GM21423 (cell line): Measurements from ENCODE around the gene CAMK1D.
"Not testable (repeated sequence)": the region's sequence is repeated elsewhere in the genome, so short reads cannot be mapped to it uniquely, and the experiment has no call there.

Experiments used
- ATAC-seq: cut with Tn5 transposase; IDR thresholded peaks from one replicate; pipeline ENCODE4 v1.9.1; 2021; ENCODE audit warnings: mild to moderate bottlenecking, moderate library complexity; ENCODE audit not compliant: unreplicated experiment

The CAMK1D gene

GRCh38 chr10:12865515-12865914 lies 516.2 kb downstream of the CAMK1D start:
- ATAC-seq, result not testable (repeated sequence)

GRCh38 chr10:12868229-12868628 lies 518.9 kb downstream of the CAMK1D start:
- no peak for ATAC-seq

- no peak for ATAC-seq
Observed at GRCh38 chr10:12869427-12869826, 520.1 kb downstream of the CAMK1D start.

GRCh38 chr10:12872577-12872976 lies 523.2 kb downstream of the CAMK1D start:
- ATAC-seq, result no peak

GRCh38 chr10:12873172-12873571 lies 523.8 kb downstream of the CAMK1D start:
- ATAC-seq, result no peak

- ATAC-seq, result no peak
Observed at GRCh38 chr10:12874501-12874900, 525.2 kb downstream of the CAMK1D start.

GRCh38 chr10:12875100-12875499 lies 525.8 kb downstream of the CAMK1D start:
- ATAC-seq, result no peak

- ATAC-seq, result no peak
Observed at GRCh38 chr10:12876266-12876665, 526.9 kb downstream of the CAMK1D start.

GRCh38 chr10:12877150-12877549 lies 527.8 kb downstream of the CAMK1D start:
- ATAC-seq, result no peak

GRCh38 chr10:12880423-12880822 lies 531.1 kb downstream of the CAMK1D start:
- no peak for ATAC-seq

GRCh38 chr10:12884851-12885250 lies 535.5 kb downstream of the CAMK1D start:
- no peak for ATAC-seq
